GM12872 (cell line): ENCODE measurements around the gene TENM4.

Source experiments
- CTCF ChIP-seq: IDR thresholded peaks from 3 replicates; pipeline ENCODE4 v1.5.1; 2011; ENCODE audit warnings: low read depth, mild to moderate bottlenecking, low read length, moderate library complexity; ENCODE audit not compliant: insufficient read depth

Gene TENM4

GRCh38 chr11:78975081-78975480 lies 465.7 kb downstream of the TENM4 start:
- no peak for TF ChIP-seq CTCF

- TF ChIP-seq CTCF, result no peak
Observed at GRCh38 chr11:78973876-78974275, 467.0 kb downstream of the TENM4 start.

GRCh38 chr11:78972590-78972989 lies 468.2 kb downstream of the TENM4 start:
- no peak for TF ChIP-seq CTCF

GRCh38 chr11:78972177-78972576 lies 468.7 kb downstream of the TENM4 start:
- TF ChIP-seq CTCF, result no peak

- TF ChIP-seq CTCF, result no peak
Observed at GRCh38 chr11:78967811-78968210, 473.0 kb downstream of the TENM4 start.

GRCh38 chr11:78965432-78965831 lies 475.4 kb downstream of the TENM4 start:
- no peak for TF ChIP-seq CTCF

- no peak for TF ChIP-seq CTCF
Observed at GRCh38 chr11:78961937-78962701, 478.7 kb downstream of the TENM4 start.
